Upper lobe of right lung (tissue), 1 donor: ENCODE data around the gene TNFRSF1B. TPM values are rescaled to one million over a fixed set of nuclear protein-coding genes. Genes with fewer than 3 reads are reported as not detected.

ENCODE experiments used
- ATAC-seq: fragments of 200-7000 bp; cut with Tn5 transposase; one replicate; pipeline ENCODE4 v1.9.1; 2020; ENCODE audit warnings: mild to moderate bottlenecking, moderate library complexity
- DNase-seq: peaks from one replicate; pipeline ENCODE4 v3.0.0-alpha.2; 2020
- H3K27ac ChIP-seq: fragments of 200-600 bp; one replicate; pipeline ENCODE4 v1.8.0; 2022
- H3K27me3 ChIP-seq: fragments of 200-600 bp; one replicate; pipeline ENCODE4 v1.8.0; 2022; ENCODE audit warnings: mild to moderate bottlenecking
- H3K36me3 ChIP-seq: fragments of 200-600 bp; one replicate; pipeline ENCODE4 v1.8.0; 2022
- H3K4me1 ChIP-seq: fragments of 200-600 bp; one replicate; pipeline ENCODE4 v1.8.0; 2022
- H3K4me3 ChIP-seq: fragments of 200-600 bp; one replicate; pipeline ENCODE4 v1.8.0; 2022; ENCODE audit warnings: mild to moderate bottlenecking
- H3K9me3 ChIP-seq: fragments of 200-600 bp; one replicate; pipeline ENCODE4 v1.8.0; 2022
- intact Hi-C: fragments of 100-400 bp; cut with DNase I; formaldehyde crosslinking; loops from one replicate; pipeline ENCODE4 v1.11.0; 2022
- total RNA-seq: library from RNA; stranded (reverse); fragmentation: NEBNext Ultra II Directional; extraction: Animal tissue kit (Norgen Biotek cat#: 25700); gene quantifications from one replicate; pipeline ENCODE4 v1.2.1, GENCODE V29; 2021
- TF ChIP-seq, protein P1 (sequence below): fragments of 200-600 bp; IDR thresholded peaks from one replicate; pipeline ENCODE4 v1.8.0; 2022; ENCODE audit warnings: antibody characterized with exemption
- donor health status: DM: no; HTN: yes; CAD: no; lungs with severe emphysema.

Gene TNFRSF1B
- total RNA-seq, 1 donor from 2014 or later = 62.4 TPM

DNA sequence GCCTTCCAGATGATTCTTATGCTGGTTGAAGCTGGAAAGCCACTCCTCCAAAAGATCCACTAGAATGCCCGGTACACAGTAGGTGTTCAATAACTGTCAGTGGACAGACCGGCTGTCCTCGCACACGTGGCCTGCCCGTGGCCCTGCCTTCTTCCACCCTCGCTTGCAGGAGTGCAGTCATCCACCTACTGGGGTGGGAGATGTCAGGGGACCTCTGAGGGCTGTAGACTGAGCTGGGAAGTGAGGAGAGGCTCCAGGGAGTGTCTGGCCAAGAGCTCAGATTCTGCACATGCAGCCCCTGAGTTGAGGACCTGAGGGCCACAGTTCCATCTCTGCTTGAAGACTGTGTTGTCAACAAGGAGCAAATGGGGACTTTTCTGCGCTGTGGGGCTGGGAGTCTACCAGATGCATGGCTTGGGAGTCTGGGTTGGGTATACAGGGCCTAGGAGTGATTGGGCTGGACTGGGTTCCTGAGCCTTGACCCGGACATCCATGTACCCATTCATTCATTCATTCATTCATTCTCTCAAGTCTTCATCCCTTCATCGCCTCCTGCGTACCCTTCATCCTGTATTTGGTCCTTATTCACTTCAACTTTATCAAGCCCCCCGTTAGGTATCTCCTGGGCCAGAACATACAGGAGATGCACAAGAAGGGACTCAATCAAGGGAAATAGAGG is 4.2 kb upstream of the TNFRSF1B start:
- no peaks in the 10 kb centered on the region for H3K9me3 ChIP-seq
- ATAC-seq = no peak
- peaks cover 34% of the 10 kb centered on the region for H3K4me1 ChIP-seq
- peak overlapping the region; percentile 73 for H3K27ac ChIP-seq
- H3K36me3 ChIP-seq = no peaks in the 10 kb centered on the region
- DNase-seq = no peak
- H3K27me3 ChIP-seq = no peaks in the 10 kb centered on the region
- TF ChIP-seq, protein P1, sequence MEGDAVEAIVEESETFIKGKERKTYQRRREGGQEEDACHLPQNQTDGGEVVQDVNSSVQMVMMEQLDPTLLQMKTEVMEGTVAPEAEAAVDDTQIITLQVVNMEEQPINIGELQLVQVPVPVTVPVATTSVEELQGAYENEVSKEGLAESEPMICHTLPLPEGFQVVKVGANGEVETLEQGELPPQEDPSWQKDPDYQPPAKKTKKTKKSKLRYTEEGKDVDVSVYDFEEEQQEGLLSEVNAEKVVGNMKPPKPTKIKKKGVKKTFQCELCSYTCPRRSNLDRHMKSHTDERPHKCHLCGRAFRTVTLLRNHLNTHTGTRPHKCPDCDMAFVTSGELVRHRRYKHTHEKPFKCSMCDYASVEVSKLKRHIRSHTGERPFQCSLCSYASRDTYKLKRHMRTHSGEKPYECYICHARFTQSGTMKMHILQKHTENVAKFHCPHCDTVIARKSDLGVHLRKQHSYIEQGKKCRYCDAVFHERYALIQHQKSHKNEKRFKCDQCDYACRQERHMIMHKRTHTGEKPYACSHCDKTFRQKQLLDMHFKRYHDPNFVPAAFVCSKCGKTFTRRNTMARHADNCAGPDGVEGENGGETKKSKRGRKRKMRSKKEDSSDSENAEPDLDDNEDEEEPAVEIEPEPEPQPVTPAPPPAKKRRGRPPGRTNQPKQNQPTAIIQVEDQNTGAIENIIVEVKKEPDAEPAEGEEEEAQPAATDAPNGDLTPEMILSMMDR = no peak
- no peak overlapping the region for H3K4me3 ChIP-seq
- intact Hi-C loops = no loop called here

DNA sequence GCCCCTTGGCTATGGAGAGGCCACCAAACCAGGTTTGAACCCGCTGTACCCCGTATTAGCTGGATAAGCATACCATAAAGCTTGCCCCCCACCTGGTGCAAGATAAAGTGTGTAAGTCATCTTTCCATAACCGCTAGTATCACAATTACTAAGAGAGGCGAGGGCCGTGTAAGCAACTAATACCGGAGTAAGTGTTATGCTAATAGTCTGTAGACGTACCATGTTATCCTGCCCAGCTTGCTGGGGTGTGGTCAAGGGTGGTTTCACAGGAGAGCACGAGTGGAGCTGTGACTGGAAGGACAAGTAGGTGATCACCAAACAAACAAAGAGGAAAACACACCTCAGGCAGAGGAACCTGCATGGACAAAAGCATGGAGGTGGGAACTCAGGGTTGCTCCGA is 3.6 kb upstream of the TNFRSF1B start:
- no peak for DNase-seq
- intact Hi-C loops = no loop called here
- Histone ChIP-seq H3K27ac (no peak overlapping the region), H3K4me3 (no peak overlapping the region), H3K36me3 (no peaks in the 10 kb centered on the region), H3K27me3 (no peaks in the 10 kb centered on the region), H3K9me3 (no peaks in the 10 kb centered on the region), H3K4me1 (peaks cover 32% of the 10 kb centered on the region)
- TF ChIP-seq, protein P1 = no peak
- no peak for ATAC-seq

DNA sequence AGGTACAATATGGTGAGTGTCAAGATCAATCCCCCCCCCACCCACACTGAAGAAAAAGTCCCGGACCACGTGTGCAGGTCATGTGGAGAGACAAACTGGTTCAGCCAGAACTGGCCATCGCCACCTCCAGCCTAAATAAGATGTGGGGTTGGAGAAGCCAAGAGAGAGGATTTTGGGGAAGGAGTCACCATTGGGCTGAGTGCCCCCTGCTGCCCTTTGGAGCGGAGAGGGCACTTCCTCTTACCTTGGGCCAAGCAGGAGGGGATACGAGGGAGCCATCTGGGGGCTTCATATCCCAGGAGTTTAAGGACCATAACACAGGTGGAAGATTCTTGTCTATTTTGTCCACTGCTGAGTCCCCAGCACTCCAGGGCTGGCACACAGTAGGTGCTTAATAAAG is 2.6 kb upstream of the TNFRSF1B start:
- no peak for ATAC-seq

DNA sequence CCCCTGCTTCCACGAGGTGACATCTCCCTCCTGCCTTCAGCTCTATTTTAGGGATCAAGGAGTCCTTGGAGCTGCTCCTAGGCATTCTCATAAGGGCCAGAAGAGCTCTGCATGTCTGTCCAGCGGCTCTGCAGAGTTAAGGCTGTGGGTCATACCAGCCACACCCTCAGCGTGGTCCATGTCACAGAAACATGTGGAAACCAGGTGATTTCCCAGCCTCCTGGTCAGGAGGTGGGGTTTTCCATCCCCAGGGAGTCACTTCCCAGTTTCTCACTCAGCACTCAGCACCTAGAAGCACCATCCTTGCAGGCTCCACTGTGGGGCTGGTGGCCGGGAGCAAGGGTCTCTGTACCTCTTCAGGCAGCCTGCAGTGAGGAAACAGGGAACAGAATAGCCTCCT is 1.4 kb upstream of the TNFRSF1B start:
- ATAC-seq = no peak
- DNase-seq = no peak
- Histone ChIP-seq H3K27ac (no peak overlapping the region), H3K4me1 (peaks cover 45% of the 10 kb centered on the region), H3K4me3 (no peak overlapping the region), H3K27me3 (no peaks in the 10 kb centered on the region), H3K9me3 (no peaks in the 10 kb centered on the region), H3K36me3 (no peaks in the 10 kb centered on the region)
- TF ChIP-seq, protein P1 = no peak
- intact Hi-C loops = no loop called here

More for the DNA sequence above, 2.6 kb upstream of the TNFRSF1B start:
- Histone ChIP-seq H3K36me3 (no peaks in the 10 kb centered on the region), H3K4me1 (peaks cover 37% of the 10 kb centered on the region), H3K9me3 (no peaks in the 10 kb centered on the region), H3K4me3 (no peak overlapping the region), H3K27me3 (no peaks in the 10 kb centered on the region), H3K27ac (no peak overlapping the region)
- intact Hi-C loops = no loop called here
- TF ChIP-seq, protein P1 = no peak
- no peak for DNase-seq

DNA sequence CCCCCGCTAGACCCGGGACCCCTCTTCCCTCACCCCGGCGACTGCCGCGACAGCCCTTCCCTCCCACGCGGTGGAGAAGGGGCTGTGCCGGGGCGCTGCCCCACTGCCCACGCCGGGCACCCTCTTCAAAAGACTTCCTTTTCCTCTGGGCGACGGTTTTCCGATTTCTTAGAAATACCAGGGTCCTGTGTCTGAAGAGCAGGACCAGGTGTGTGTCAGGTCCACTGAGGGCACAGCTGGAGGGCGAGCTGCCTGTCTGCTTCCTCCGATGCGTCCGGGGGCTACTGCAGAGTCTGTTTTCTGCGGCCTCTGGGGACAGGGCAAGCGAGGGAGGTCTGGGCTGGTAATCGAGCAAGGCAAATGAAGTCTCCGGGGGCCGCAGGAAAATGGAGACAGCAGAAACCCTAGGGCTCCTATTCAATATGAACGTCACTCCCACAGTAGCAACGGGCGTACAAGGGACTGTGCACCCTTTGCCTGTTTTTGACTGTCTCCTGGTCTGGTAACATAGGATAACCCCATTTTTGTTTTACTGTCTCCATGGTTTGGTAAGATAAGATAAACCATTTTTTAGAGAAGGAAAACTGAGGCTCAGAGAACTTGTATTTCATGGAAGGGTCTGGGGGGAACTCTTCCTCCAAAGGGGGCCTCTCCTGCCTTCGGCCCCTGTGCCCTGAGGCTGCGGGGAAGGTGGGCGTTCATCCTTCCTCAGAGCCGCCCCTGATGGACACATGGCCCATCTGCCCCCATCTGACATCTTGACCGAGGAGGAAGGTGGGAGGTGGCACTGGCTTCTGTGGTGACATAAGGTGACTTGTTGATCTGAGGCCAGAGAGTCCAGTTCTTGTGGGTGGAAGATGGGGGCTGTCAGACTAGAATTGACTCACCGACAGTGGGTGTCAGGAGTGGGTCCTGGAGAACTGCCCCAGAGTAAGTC is 970 bp downstream of the TNFRSF1B start:
- intact Hi-C loops = no loop called here
- DNase-seq = no peak
- ATAC-seq = peak; percentile 28
- H3K9me3 ChIP-seq = no peaks in the 10 kb centered on the region
- H3K27me3 ChIP-seq = no peaks in the 10 kb centered on the region
- peak overlapping the region; percentile 93 for H3K27ac ChIP-seq
- H3K4me3 ChIP-seq = peak overlapping the region; percentile 80
- H3K36me3 ChIP-seq = no peaks in the 10 kb centered on the region
- TF ChIP-seq, protein P1 = no peak
- peaks cover 40% of the 10 kb centered on the region for H3K4me1 ChIP-seq
